ENCODE results near the gene PI4KA.
"Not testable (repeated sequence)": the region's sequence is repeated elsewhere in the genome, so short reads cannot be mapped to it uniquely, and the experiment has no call there.

GRCh38 chr22:20692926-20693325 lies 165.7 kb downstream of the PI4KA start:
- not testable (repeated sequence) for TF ChIP-seq EP300, CTCF (IDR thresholded peaks at IDR 0.05)
